Measurements from ENCODE around the gene LYST. TPM values are rescaled to one million over a fixed set of nuclear protein-coding genes. Genes with fewer than 3 reads are reported as not detected.

Gene LYST
- total and polyA plus RNA-seq, 2 of the 4 experiments (the other 2 are of a cell fraction): 2.2 to 7.2 TPM

- H2AK5ac ChIP-seq (ENCODE audit: low read depth, low read length): no peak overlapping the region
- no peak for TF ChIP-seq CEBPB (IDR thresholded peaks at IDR 0.05; ENCODE audit: low read depth, low read length)
- no peak for TF ChIP-seq MAFK (IDR thresholded peaks at IDR 0.05; ENCODE audit: low read depth, low read length)
- no peak for TF ChIP-seq FOS (IDR thresholded peaks at IDR 0.05; ENCODE audit: low read depth, low read length)
- no peak for TF ChIP-seq SMC3 (IDR thresholded peaks at IDR 0.05; ENCODE audit: low read depth, low read length)
- no peak for TF ChIP-seq USF2 (IDR thresholded peaks at IDR 0.05; ENCODE audit: low read depth, low read length)
- no peak for TF ChIP-seq MXI1 (IDR thresholded peaks at IDR 0.05; ENCODE audit: borderline replicate concordance, low read depth, low read length)
- no peak for TF ChIP-seq RCOR1 (IDR thresholded peaks at IDR 0.05; ENCODE audit: insufficient replicate concordance, low read length)
- no peak for TF ChIP-seq CTCF (conservative IDR thresholded peaks at IDR 0.05; ENCODE audit: low read depth, low read length)
- no peak for TF ChIP-seq NFE2L2 (IDR thresholded peaks at IDR 0.05; ENCODE audit: low read depth, low read length)
- TF ChIP-seq MAZ (IDR thresholded peaks at IDR 0.05; ENCODE audit: borderline replicate concordance, low read depth, low read length): no peak
- no peak for TF ChIP-seq ELK1 (IDR thresholded peaks at IDR 0.05; ENCODE audit: borderline replicate concordance, low read depth, low read length)
- TF ChIP-seq RFX5 (IDR thresholded peaks at IDR 0.05; ENCODE audit: low read depth, low read length): no peak
- no peak for TF ChIP-seq BHLHE40 (IDR thresholded peaks at IDR 0.05; ENCODE audit: low read depth, low read length)
- TF ChIP-seq POLR2A (IDR thresholded peaks at IDR 0.05; ENCODE audit: low read depth, low read length): no peak
- no peak for TF ChIP-seq RAD21 (IDR thresholded peaks at IDR 0.05; ENCODE audit: low read length)
- no peak for TF ChIP-seq CHD1 (IDR thresholded peaks at IDR 0.05; ENCODE audit: low read depth, low read length)
- no peak for ATAC-seq (ENCODE audit: low read depth)
- H3K9me3 ChIP-seq (ENCODE audit: control insufficient read depth, insufficient read depth, low read length): peaks cover 14% of the 10 kb centered on the region
- H3K14ac ChIP-seq (replicated peaks; ENCODE audit: low read depth, low read length): no peak overlapping the region
- intact Hi-C loops (cut with micrococcal nuclease) (no loop called here), in situ Hi-C loops (cut with MboI; ENCODE audit: low sequenced_read_pairs) (no loop called here), dilution Hi-C loops (cut with HindIII; ENCODE audit: low sequenced_read_pairs, unreplicated experiment) (no loop called here)
- H4K91ac ChIP-seq (ENCODE audit: insufficient read depth, low read depth, low read length): no peak overlapping the region
- no peak overlapping the region for H3K9ac ChIP-seq (ENCODE audit: low read depth, low read length)
- H4K8ac ChIP-seq (ENCODE audit: low read depth in 2 of 2, low read length in 2 of 2): no peak overlapping the region
- H2BK15ac ChIP-seq (ENCODE audit: low read depth, low read length): no peak overlapping the region
- no peak overlapping the region for H3K27ac ChIP-seq (ENCODE audit: insufficient read depth, low read length)
- H2BK120ac ChIP-seq (ENCODE audit: low read depth, low read length): no peak overlapping the region
- H3K18ac ChIP-seq (ENCODE audit: low read depth, low read length): no peak overlapping the region
- H3K23ac ChIP-seq (ENCODE audit: low read depth, low read length): no peak overlapping the region
- H4K20me1 ChIP-seq (ENCODE audit: insufficient read depth, low read length): no peaks in the 10 kb centered on the region
- WGBS, 2 experiments (ENCODE audit: extremely low coverage in 2 of 2, insufficient read length in 1 of 2): 80% methylated on average over 1 of the region's 3 CpGs; no CpG with 5 or more reads in 1 of the 2 experiments
- H3K4me1 ChIP-seq (ENCODE audit: control insufficient read depth, insufficient read depth, low read length): no peaks in the 10 kb centered on the region
- DNase-seq: no peak
- no peak overlapping the region for H2AFZ ChIP-seq (replicated peaks; ENCODE audit: low read length, poor library complexity)
- POLR2A ChIA-PET (ENCODE audit: unreplicated experiment): no interaction called here
- no peak overlapping the region for H2BK5ac ChIP-seq (ENCODE audit: low read depth, low read length, poor library complexity, severe bottlenecking)
- BruUV-seq (replicated peaks): no TSS peak
- no peak overlapping the region for H3K4ac ChIP-seq (ENCODE audit: low read depth, low read length)
- no peak overlapping the region for H3K56ac ChIP-seq (ENCODE audit: extremely low read depth, insufficient read depth, low read length)
- no peak overlapping the region for H3K4me2 ChIP-seq (ENCODE audit: low read depth, low read length)
- H3K9me1 ChIP-seq (ENCODE audit: insufficient read depth, low read length): 0 out of 2 replicates have a peak, but pooled peaks cover 2% of the 10 kb centered on the region
- CTCF ChIA-PET: no interaction called here
- no peak overlapping the region for H2BK20ac ChIP-seq (ENCODE audit: low read depth, low read length)
- H3K4me3 ChIP-seq (ENCODE audit: insufficient read depth, low read depth, low read length): no peak overlapping the region
- H3K79me1 ChIP-seq (ENCODE audit: low read depth in 1 of 2, low read length in 2 of 2): no peaks in the 10 kb centered on the region
- H2AK9ac ChIP-seq (replicated peaks; ENCODE audit: low read depth, low read length, poor library complexity): no peak overlapping the region
- peaks cover 4% of the 10 kb centered on the region; the same call in 1 of the 2 replicates for H3K36me3 ChIP-seq (ENCODE audit: control insufficient read depth, insufficient read depth, low read length)
- H3K27me3 ChIP-seq (ENCODE audit: control insufficient read depth, insufficient read depth, low read length): no peaks in the 10 kb centered on the region
- H4K5ac ChIP-seq (ENCODE audit: low read depth, low read length): no peak overlapping the region
These were observed 197.4 kb downstream of the LYST start for GRCh38 chr1:235669277-235669676.

All from IMR-90 (cell line).